H1 (cell line): ENCODE results near the gene ANO9. TPM values are rescaled to one million over a fixed set of nuclear protein-coding genes. Genes with fewer than 3 reads are reported as not detected.

ENCODE experiments used
- CTCF ChIA-PET: fragments of 300-600 bp; sonication (Branson Sonifier 250); formaldehyde crosslinking; loops from one replicate; lab custom pipeline; 2021; ENCODE audit not compliant: partially characterized antibody; lab: Charles Lee
- POLR2A ChIA-PET: fragments of 300-600 bp; sonication (Branson Sonifier 250); formaldehyde crosslinking; loops from one replicate; lab custom pipeline; 2021; ENCODE audit warnings: inconsistent platforms; ENCODE audit not compliant: partially characterized antibody; lab: Charles Lee
- DNase-seq, 2 experiments: peaks; one replicate each; pipeline versions ENCODE4 v3.0.0 to v3.0.0-alpha.2; 2010 to 2022; ENCODE audit warnings: low spot score in 2 of 2, low read depth in 1 of 2, mixed read lengths in 1 of 2
- FAIRE-seq: peaks from 2 replicates; lab custom pipeline; 2011; peaks lifted over from hg19 to GRCh38; lab: Jason Lieb, UNC
- H2AFZ ChIP-seq: 2 replicates; pipeline ENCODE4 v1.8.1; 2012; ENCODE audit warnings: low read length, inconsistent platforms
- H2AK5ac ChIP-seq: 2 replicates; pipeline ENCODE4 v1.6.1; 2013; ENCODE audit warnings: low read depth, low read length
- H2BK120ac ChIP-seq: replicated peaks from 2 replicates; pipeline ENCODE3; 2013; ENCODE audit warnings: low read depth, low read length, inconsistent platforms
- H2BK12ac ChIP-seq: 2 replicates; pipeline ENCODE4 v1.6.1; 2013; ENCODE audit warnings: low read depth, low read length
- H2BK15ac ChIP-seq: 2 replicates; pipeline ENCODE4 v1.6.1; 2013; ENCODE audit warnings: low read length
- H2BK20ac ChIP-seq: 2 replicates; pipeline ENCODE4 v1.6.1; 2013; ENCODE audit warnings: low read length
- H2BK5ac ChIP-seq: 2 replicates; pipeline ENCODE4 v1.6.1; 2013; ENCODE audit warnings: low read depth, low read length
- H3K14ac ChIP-seq: 2 replicates; pipeline ENCODE4 v1.6.1; 2013; ENCODE audit warnings: inconsistent platforms; ENCODE audit not compliant: insufficient read length
- H3K18ac ChIP-seq: 2 replicates; pipeline ENCODE4 v1.6.1; 2013; ENCODE audit warnings: low read length; ENCODE audit errors: extremely low read depth
- H3K23ac ChIP-seq: 2 replicates; pipeline ENCODE4 v1.6.1; 2013; ENCODE audit warnings: inconsistent platforms; ENCODE audit not compliant: insufficient read length
- H3K23me2 ChIP-seq: 2 replicates; pipeline ENCODE4 v1.6.1; 2013; ENCODE audit warnings: low read depth, low read length
- H3K27ac ChIP-seq: 2 replicates; pipeline ENCODE4 v1.6.1; 2011; ENCODE audit warnings: low read depth, low read length, inconsistent platforms
- H3K27me3 ChIP-seq, 4 experiments: replicated peaks in 1 of 4; 1 replicate in 1 of 4; 2 replicates in 3 of 4; pipeline versions ENCODE4 v1.6.1 to v1.8.1; 2011 to 2013; ENCODE audit warnings: low read length in 3 of 4, mild to moderate bottlenecking in 3 of 4, inconsistent platforms in 2 of 4, mixed read lengths in 2 of 4, moderate library complexity in 1 of 4; ENCODE audit not compliant: control insufficient read depth in 3 of 4, insufficient read depth in 3 of 4; ENCODE audit errors: extremely low read depth in 1 of 4
- H3K36me3 ChIP-seq, 4 experiments: 2 replicates each; pipeline versions ENCODE4 v1.6.1 to v1.8.1; 2011 to 2013; ENCODE audit warnings: mild to moderate bottlenecking in 4 of 4, low read length in 3 of 4, moderate library complexity in 2 of 4, control low read depth in 1 of 4, inconsistent platforms in 1 of 4; ENCODE audit not compliant: insufficient read depth in 4 of 4, control insufficient read depth in 2 of 4
- H3K4ac ChIP-seq: replicated peaks from 2 replicates; pipeline ENCODE3; 2013; ENCODE audit warnings: low read length, low read depth, mixed read lengths, inconsistent platforms; ENCODE audit not compliant: insufficient read length
- H3K4me1 ChIP-seq, 4 experiments: replicated peaks in 1 of 4; 1 replicate in 1 of 4; 2 replicates in 3 of 4; pipeline versions ENCODE4 v1.6.1 to v1.8.1; 2011 to 2013; ENCODE audit warnings: low read length in 3 of 4, inconsistent platforms in 2 of 4, mixed read lengths in 1 of 4; ENCODE audit not compliant: insufficient read depth in 4 of 4, control insufficient read depth in 3 of 4
- H3K4me2 ChIP-seq, 2 experiments: 2 replicates each; pipeline versions ENCODE4 v1.6.1 to v1.8.1; 2011 to 2013; ENCODE audit warnings: low read depth in 2 of 2, low read length in 2 of 2, control low read depth in 1 of 2, inconsistent platforms in 1 of 2, mild to moderate bottlenecking in 1 of 2; ENCODE audit not compliant: insufficient read depth in 1 of 2
- H3K4me3 ChIP-seq, 4 experiments: fragments of 200-600, 300-600 bp in 1 of 4; sonication (generic), shearing (Covaris generic), sonication (Bioruptor Twin) in 1 of 4; 2 replicates each; pipeline versions ENCODE4 v1.5.1 to v1.8.1; 2011 to 2016; ENCODE audit warnings: low read length in 4 of 4, low read depth in 3 of 4, control low read depth in 2 of 4, inconsistent platforms in 2 of 4, mild to moderate bottlenecking in 2 of 4, mixed read lengths in 1 of 4, moderate library complexity in 1 of 4; ENCODE audit not compliant: insufficient read depth in 2 of 4; ENCODE audit errors: extremely low read depth in 1 of 4
- H3K56ac ChIP-seq: replicated peaks from 2 replicates; pipeline ENCODE3; 2013; ENCODE audit warnings: low read depth, mild to moderate bottlenecking, mixed read lengths, low read length, inconsistent platforms; ENCODE audit not compliant: insufficient read length
- H3K79me1 ChIP-seq: 2 replicates; pipeline ENCODE4 v1.6.1; 2013; ENCODE audit warnings: low read depth, low read length, control low read depth
- H3K79me2 ChIP-seq, 2 experiments: 2 replicates each; pipeline versions ENCODE4 v1.6.1 to v1.8.1; 2012 to 2013; ENCODE audit warnings: low read length in 2 of 2, mild to moderate bottlenecking in 2 of 2, inconsistent platforms in 1 of 2; ENCODE audit not compliant: insufficient read depth in 2 of 2, control insufficient read depth in 1 of 2
- H3K9ac ChIP-seq, 4 experiments: replicated peaks in 1 of 4; 1 replicate in 1 of 4; 2 replicates in 3 of 4; pipeline versions ENCODE4 v1.6.1 to v1.8.1; 2011 to 2013; ENCODE audit warnings: low read depth in 3 of 4, low read length in 3 of 4, control low read depth in 2 of 4, mild to moderate bottlenecking in 2 of 4, moderate library complexity in 2 of 4, inconsistent platforms in 1 of 4; ENCODE audit errors: extremely low read depth in 1 of 4
- H3K9me3 ChIP-seq, 2 experiments: 2 replicates each; pipeline versions ENCODE4 v1.6.1 to v1.8.1; 2012 to 2013; ENCODE audit warnings: mild to moderate bottlenecking in 2 of 2, moderate library complexity in 2 of 2, control low read depth in 1 of 2, inconsistent platforms in 1 of 2, low read depth in 1 of 2, low read length in 1 of 2, mixed read lengths in 1 of 2; ENCODE audit not compliant: insufficient read depth in 2 of 2
- H4K20me1 ChIP-seq, 2 experiments: replicated peaks in 1 of 2; 2 replicates each; pipeline versions ENCODE3 to v1.8.1; 2011 to 2013; ENCODE audit warnings: inconsistent platforms in 2 of 2, low read length in 2 of 2, mild to moderate bottlenecking in 1 of 2; ENCODE audit not compliant: insufficient read depth in 2 of 2, control insufficient read depth in 1 of 2
- H4K5ac ChIP-seq: 2 replicates; pipeline ENCODE4 v1.6.1; 2013; ENCODE audit warnings: low read length, low read depth, mixed read lengths, inconsistent platforms; ENCODE audit not compliant: insufficient read length
- H4K8ac ChIP-seq: 2 replicates; pipeline ENCODE4 v1.8.0; 2013; ENCODE audit warnings: mild to moderate bottlenecking, moderate library complexity, low read length, inconsistent platforms; ENCODE audit not compliant: insufficient read depth; ENCODE audit errors: extremely low read depth
- H4K91ac ChIP-seq: replicated peaks from 2 replicates; pipeline ENCODE3; 2013; ENCODE audit warnings: low read length, mixed read lengths, inconsistent platforms; ENCODE audit not compliant: insufficient read length
- CTBP2 ChIP-seq: IDR thresholded peaks from 2 replicates; pipeline ENCODE4 v1.7.0; 2011; ENCODE audit warnings: borderline replicate concordance, mild to moderate bottlenecking, moderate library complexity, mixed read lengths, low read length; ENCODE audit not compliant: insufficient read depth, insufficient read length
- MAFK ChIP-seq: IDR thresholded peaks from 2 replicates; pipeline ENCODE4 v1.6.1; 2012; ENCODE audit warnings: low read depth, mild to moderate bottlenecking, improper control_type of control experiment, low read length
- MAX ChIP-seq: IDR thresholded peaks from 2 replicates; pipeline ENCODE4 v1.6.1; 2012; ENCODE audit warnings: inconsistent platforms
- POLR2AphosphoS5 ChIP-seq: IDR thresholded peaks from 2 replicates; pipeline ENCODE4 v1.6.1; 2011; ENCODE audit warnings: low read depth, low read length
- WGBS, 2 experiments: shearing (Covaris generic) in 1 of 2; methylation state at CpG; one replicate each; pipeline versions ENCODE4 v1.1.6 to v1.1.7; 2013 to 2015; ENCODE audit warnings: low lambda C conversion rate in 2 of 2, mixed read lengths in 2 of 2, inconsistent platforms in 1 of 2, low coverage in 1 of 2, missing lambda C conversion rate in 1 of 2; ENCODE audit not compliant: insufficient replicate concordance in 2 of 2, insufficient coverage in 1 of 2, insufficient read length in 1 of 2; ENCODE audit errors: extremely low coverage in 1 of 2, missing lambda C conversion rate in 1 of 2; 5-methylcytosine and 5-hydroxymethylcytosine counted together
- polyA plus RNA-seq, 7 experiments: library from polyadenylated mRNA; depleted of rRNA in 3 of 7; stranded (reverse) in 5 of 7; unstranded in 2 of 7; fragments of >200 nt in 5 of 7; fragments of 200-250 nt in 2 of 7; gene quantifications; 1 replicate in 5 of 7; 2 replicates in 1 of 7; 4 replicates in 1 of 7; pipeline versions ENCODE4 v1.2.1 to v1.2.3, GENCODE V29; 2011 to 2013; ENCODE audit warnings: missing spikeins in 2 of 7, mixed read lengths in 2 of 7
- total RNA-seq: library from RNA; stranded (reverse); fragmentation: NEBNext Ultra II Directional; extraction: Animal tissue kit (Norgen Biotek cat#: 25700); gene quantifications from 2 replicates; pipeline ENCODE4 v1.2.1, GENCODE V29; 2021

ANO9 gene
- total and polyA plus RNA-seq, 2 of the 8 experiments (the other 6 are each of a cell fraction or from before 2014, with no cell fraction given) = 20.0 to 20.7 TPM

DNA sequence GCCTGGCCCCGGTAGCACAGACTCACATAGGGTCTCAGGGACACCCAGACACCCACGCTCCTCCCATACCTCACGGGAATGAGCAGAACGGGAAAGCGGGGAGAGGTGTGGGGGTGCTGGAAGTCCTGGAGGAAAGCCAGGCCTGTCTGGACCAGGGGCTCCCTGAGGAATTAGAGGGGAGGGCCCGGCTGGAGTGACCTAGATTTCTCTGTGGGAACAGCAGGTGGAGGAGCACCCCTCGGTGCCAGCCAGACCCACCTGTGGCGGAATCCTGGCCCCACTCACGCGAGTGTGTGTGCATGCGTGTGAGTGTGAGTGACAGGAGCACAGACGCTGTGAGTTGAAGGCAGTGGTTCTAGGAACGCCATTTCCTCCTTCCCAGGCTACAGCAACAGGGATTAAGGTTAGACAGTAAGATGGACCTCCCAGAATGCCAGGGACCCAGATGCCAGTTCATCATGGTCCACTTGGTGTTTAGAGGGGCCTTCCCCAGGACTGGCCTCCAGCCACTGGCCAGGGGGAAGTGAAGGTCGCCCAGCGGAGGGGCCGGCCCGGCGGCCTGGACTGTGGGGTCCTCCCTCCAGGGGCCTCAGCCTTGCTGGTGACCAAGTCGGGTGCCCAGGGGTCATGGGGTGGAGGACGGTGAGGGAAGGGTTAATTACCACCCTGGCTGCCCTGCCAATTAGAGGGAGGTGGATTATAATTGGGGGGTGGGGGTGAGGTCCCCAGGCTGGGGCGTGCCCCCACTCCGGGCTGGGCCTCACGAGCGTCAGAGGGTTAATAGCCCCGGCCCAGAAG, 46.8 kb downstream of the ANO9 start:
- Histone ChIP-seq H3K4me2 (peak overlapping the region; percentile 58 to 63), H2BK5ac (peak overlapping the region; percentile 81; the same call in 1 of the 2 replicates), H3K36me3 (peaks cover 0 to 24% (median 0%) of the 10 kb centered on the region in 4 experiments; a peak in 3 of 8 replicates), H2BK20ac (0 out of 2 replicates have a peak overlapping the region, but pooled peaks have one; percentile 75), H2BK15ac (0 out of 2 replicates have a peak overlapping the region, but pooled peaks have one; percentile 61), H3K4me3 (peak overlapping the region; percentile 9 to 59 (median 33); a peak in 7 of 8 replicates), H2AK5ac (peak overlapping the region; percentile 92; the same call in 1 of the 2 replicates), H3K18ac (no peak overlapping the region; the same call in 1 of the 2 replicates), H3K79me2 (no peaks in the 10 kb centered on the region), H3K14ac (no peak overlapping the region), H3K4me1 (peaks cover 6 to 15% (median 6%) of the 10 kb centered on the region in 4 experiments; a peak in 6 of 7 replicates), H4K8ac (peak overlapping the region; percentile 48; the same call in 1 of the 2 replicates), H4K5ac (no peak overlapping the region), H3K23ac (no peak overlapping the region), H3K9me3 (peaks cover 0 to 7% of the 10 kb centered on the region in 2 experiments; a peak in 1 of 4 replicates), H3K23me2 (peaks cover 10% of the 10 kb centered on the region; the same call in 1 of the 2 replicates), H4K91ac (peak overlapping the region; percentile 74), H2AFZ (no peak overlapping the region), H3K79me1 (peaks cover 2% of the 10 kb centered on the region; the same call in 1 of the 2 replicates), H2BK120ac (no peak overlapping the region), H4K20me1 (peaks cover 2 to 13% of the 10 kb centered on the region in 2 experiments), H3K27ac (no peak overlapping the region), H3K56ac (no peak overlapping the region), H2BK12ac (peak overlapping the region; percentile 72; the same call in 1 of the 2 replicates), H3K27me3 (no peaks in the 10 kb centered on the region), H3K4ac (peak overlapping the region; percentile 85), H3K9ac (peak overlapping the region in 1 of 4 experiments; percentile 24; a peak in 2 of 7 replicates)
- TF ChIP-seq CTBP2 (no peak), MAFK (no peak), POLR2AphosphoS5 (no peak), MAX (no peak)
- CTCF ChIA-PET = interaction anchor here (1.2 to 2.3 kb wide), 2 partner anchors 8 to 54 kb away, joined by 3 to 11 read pairs; no protein-coding TSS in a partner anchor
- POLR2A ChIA-PET = interaction anchor here (1.2 to 4.2 kb wide), 6 partner anchors 9 to 144 kb away, joined by 3 to 20 read pairs (median 9); no protein-coding TSS in a partner anchor
- 78% methylated on average over 22 of the region's 25 CpGs; no CpG with 5 or more reads in 1 of the 2 experiments for WGBS, 2 experiments
- no peak for FAIRE-seq
- no peak for DNase-seq
